HepG2 (cell line): ENCODE data around the gene SPINT3. TPM values are rescaled to one million over a fixed set of nuclear protein-coding genes. Genes with fewer than 3 reads are reported as not detected.

Experiments used
- ATAC-seq: fragments of 200-7000 bp; cut with Tn5 transposase; 3 replicates; pipeline ENCODE4 v1.9.1; 2020; ENCODE audit warnings: mild to moderate bottlenecking, moderate library complexity
- BruUV-seq: library from RNA; stranded (reverse); fragments of 400-500 nt; replicated peaks from 2 replicates; lab custom pipeline; 2021; lab: Mats Ljungman, UMichigan
- CTCF ChIA-PET: fragments of 300-600 bp; formaldehyde crosslinking; extraction: SDS; loops from one replicate; lab custom pipeline; 2021; ENCODE audit warnings: low total read pairs, inconsistent platforms, low intra/inter-chr PET ratio; lab: Yijun Ruan, JAX
- POLR2A ChIA-PET: fragments of 350-600 bp; sonication (Branson Sonifier 250); formaldehyde crosslinking; loops from one replicate; lab custom pipeline; 2020; ENCODE audit warnings: antibody characterized with exemption, inconsistent platforms; lab: Yijun Ruan, JAX
- DNase-seq: peaks from one replicate; pipeline ENCODE4 v3.0.0-alpha.2; 2015; ENCODE audit warnings: low spot score
- FAIRE-seq: peaks from 3 replicates; lab custom pipeline; 2011; peaks lifted over from hg19 to GRCh38; lab: Jason Lieb, UNC
- H2AFZ ChIP-seq: one replicate; pipeline ENCODE4 v1.6.1; 2011; ENCODE audit warnings: low read length, inconsistent platforms
- H3K27ac ChIP-seq: fragments of 300-600 bp; 3 replicates; pipeline ENCODE4 v1.8.0; 2011; ENCODE audit warnings: mixed run types, mild to moderate bottlenecking, mixed read lengths, low read length, inconsistent platforms; ENCODE audit not compliant: insufficient read depth; ENCODE audit errors: extremely low read length
- H3K27me3 ChIP-seq, 2 experiments: fragments of 200-600 bp in 1 of 2; 2 replicates in 1 of 2; 3 replicates in 1 of 2; pipeline versions ENCODE4 v1.6.0 to v1.8.0; 2011; ENCODE audit warnings: low read length in 2 of 2, mild to moderate bottlenecking in 2 of 2, moderate library complexity in 2 of 2, inconsistent platforms in 1 of 2; ENCODE audit not compliant: insufficient read depth in 2 of 2, control insufficient read depth in 1 of 2
- H3K36me3 ChIP-seq, 2 experiments: fragments of 200-600 bp in 1 of 2; replicated peaks in 1 of 2; 2 replicates in 1 of 2; 3 replicates in 1 of 2; pipeline versions ENCODE4 v1.5.1 to v1.8.0; 2011; ENCODE audit warnings: low read length in 2 of 2, inconsistent platforms in 1 of 2; ENCODE audit not compliant: insufficient read depth in 2 of 2, control insufficient read depth in 1 of 2
- H3K4me1 ChIP-seq: 2 replicates; pipeline ENCODE4 v1.5.1; 2012; ENCODE audit warnings: low read length, inconsistent platforms; ENCODE audit not compliant: insufficient read depth
- H3K4me2 ChIP-seq: 2 replicates; pipeline ENCODE4 v1.6.0; 2011; ENCODE audit warnings: low read depth, low read length, inconsistent platforms
- H3K4me3 ChIP-seq, 3 experiments: fragments of 200-600 bp in 1 of 3; sonication (generic), shearing (Covaris generic) in 1 of 3; replicated peaks in 1 of 3; 2 replicates each; pipeline ENCODE4 v1.5.1; 2011 to 2016; ENCODE audit warnings: low read length in 3 of 3, inconsistent platforms in 2 of 3, low read depth in 2 of 3, mild to moderate bottlenecking in 2 of 3, control low read depth in 1 of 3, mixed read lengths in 1 of 3; ENCODE audit not compliant: insufficient read depth in 1 of 3
- H3K79me2 ChIP-seq: one replicate; pipeline ENCODE4 v1.6.1; 2011; ENCODE audit warnings: low read length, inconsistent platforms; ENCODE audit not compliant: insufficient read depth
- H3K9ac ChIP-seq: 2 replicates; pipeline ENCODE4 v1.6.0; 2011; ENCODE audit warnings: mild to moderate bottlenecking, low read depth, low read length, inconsistent platforms; ENCODE audit not compliant: insufficient read depth
- H3K9me3 ChIP-seq: 2 replicates; pipeline ENCODE4 v1.5.1; 2012; ENCODE audit warnings: mild to moderate bottlenecking, low read length
- H4K20me1 ChIP-seq: 2 replicates; pipeline ENCODE4 v1.6.0; 2011; ENCODE audit warnings: inconsistent platforms, mild to moderate bottlenecking, low read length, moderate library complexity; ENCODE audit not compliant: insufficient read depth
- BCL6 ChIP-seq: IDR thresholded peaks from 2 replicates; pipeline ENCODE4 v1.6.1; 2016; ENCODE audit warnings: missing genetic modification reagents, missing compliant biosample characterization
- CHD2 ChIP-seq: IDR thresholded peaks from 2 replicates; pipeline ENCODE4 v1.6.1; 2011; ENCODE audit warnings: low read depth, low read length, improper control_type of control experiment
- CREB3 ChIP-seq: sonication (generic); formaldehyde crosslinking; IDR thresholded peaks from 2 replicates; pipeline ENCODE4 v1.5.0; 2020; ENCODE audit warnings: missing genetic modification reagents
- IKZF4 ChIP-seq: sonication (generic); formaldehyde crosslinking; IDR thresholded peaks from 2 replicates; pipeline ENCODE4 v1.5.1; 2020; ENCODE audit warnings: borderline replicate concordance, mild to moderate bottlenecking, low read depth, missing genetic modification reagents; ENCODE audit errors: not compliant biosample characterization
- ISX ChIP-seq: sonication (generic); formaldehyde crosslinking; conservative IDR thresholded peaks from 2 replicates; pipeline ENCODE4 v1.5.0; 2020; ENCODE audit warnings: missing genetic modification reagents
- NONO ChIP-seq, 2 experiments: fragments of 450-650 bp in 1 of 2; sonication (generic) in 1 of 2; formaldehyde crosslinking in 1 of 2; IDR thresholded peaks in 1 of 2; conservative IDR thresholded peaks in 1 of 2; 2 replicates each; pipeline versions ENCODE4 v1.6.1 to v1.8.0; 2017 to 2022; ENCODE audit warnings: mild to moderate bottlenecking in 1 of 2, missing genetic modification reagents in 1 of 2, moderate library complexity in 1 of 2
- PAWR ChIP-seq: sonication (generic); formaldehyde crosslinking; IDR thresholded peaks from 2 replicates; pipeline ENCODE4 v1.4.0; 2020; ENCODE audit warnings: missing genetic modification reagents, mild to moderate bottlenecking, borderline replicate concordance
- ZNF138 ChIP-seq: sonication (generic); formaldehyde crosslinking; IDR thresholded peaks from 2 replicates; pipeline ENCODE4 v1.5.0; 2020; ENCODE audit warnings: mild to moderate bottlenecking, low read depth, missing genetic modification reagents
- ZNF350 ChIP-seq: sonication (generic); formaldehyde crosslinking; IDR thresholded peaks from 2 replicates; pipeline ENCODE4 v1.4.0; 2020; ENCODE audit warnings: mild to moderate bottlenecking, low read depth, missing genetic modification reagents, borderline replicate concordance
- ZNF552 ChIP-seq: sonication (generic); formaldehyde crosslinking; IDR thresholded peaks from 2 replicates; pipeline ENCODE4 v1.9.0; 2022; ENCODE audit warnings: missing genetic modification reagents, mild to moderate bottlenecking, borderline replicate concordance
- ZNF672 ChIP-seq: sonication (generic); formaldehyde crosslinking; IDR thresholded peaks from 2 replicates; pipeline ENCODE4 v1.8.1; 2022; ENCODE audit warnings: missing genetic modification reagents
- ZNF773 ChIP-seq: sonication (generic); formaldehyde crosslinking; IDR thresholded peaks from 2 replicates; pipeline ENCODE4 v1.4.0; 2020; ENCODE audit warnings: missing genetic modification reagents, borderline replicate concordance
- ZNF780A ChIP-seq: sonication (generic); formaldehyde crosslinking; IDR thresholded peaks from 2 replicates; pipeline ENCODE4 v1.8.0; 2022; ENCODE audit warnings: mild to moderate bottlenecking, missing genetic modification reagents, moderate library complexity
- ZSCAN31 ChIP-seq: sonication (generic); formaldehyde crosslinking; IDR thresholded peaks from 2 replicates; pipeline ENCODE4 v1.5.0; 2020; ENCODE audit warnings: low read depth, mild to moderate bottlenecking, missing genetic modification reagents
- WGBS: methylation state at CpG from one replicate; pipeline ENCODE4 v1.1.6; 2017; ENCODE audit warnings: low lambda C conversion rate; 5-methylcytosine and 5-hydroxymethylcytosine counted together
- in situ Hi-C: cut with HindIII; loops from 2 replicates; pipeline ENCODE4 v1.10.0; 2017; ENCODE audit warnings: low pct_unique_long_range_greater_than_20kb; ENCODE audit not compliant: extremely low pct_ligation_motif_present
- intact Hi-C: fragments of 100-400 bp; cut with micrococcal nuclease; formaldehyde crosslinking; loops from one replicate; pipeline ENCODE4 v1.10.0; 2022; ENCODE audit not compliant: unreplicated experiment
- polyA plus RNA-seq, 8 experiments: library from polyadenylated mRNA; depleted of rRNA in 3 of 8; stranded (reverse) in 7 of 8; unstranded in 1 of 8; fragments of >200 nt; fragmentation: Illumina TruSeq in 4 of 8; extraction: Trizol in 4 of 8; gene quantifications; 2 replicates each; pipeline versions ENCODE4 v1.2.1 to v1.2.3, GENCODE V29; 2011 to 2016; ENCODE audit warnings: low read depth in 4 of 8, missing spikeins in 1 of 8, mixed read lengths in 1 of 8; ENCODE audit not compliant: insufficient read depth in 1 of 8
- total RNA-seq, 5 experiments: library from RNA; depleted of rRNA; stranded (reverse); fragments of >200 nt; fragmentation: Illumina TruSeq; extraction: Trizol; gene quantifications; 2 replicates each; pipeline ENCODE4 v1.2.3, GENCODE V29; 2016; ENCODE audit warnings: low read depth in 1 of 5
- TF ChIP-seq, protein P1 (sequence below): sonication (generic); formaldehyde crosslinking; IDR thresholded peaks from 2 replicates; pipeline ENCODE4 v1.8.1; 2022; ENCODE audit warnings: mild to moderate bottlenecking, missing genetic modification reagents
- TF ChIP-seq, protein P2 (sequence below): IDR thresholded peaks from 2 replicates; pipeline ENCODE4 v1.6.1; 2016; ENCODE audit warnings: control low read depth

SPINT3 gene
- total and polyA plus RNA-seq, 2 of the 13 experiments (the other 11 are each of a cell fraction or from before 2014, with no cell fraction given): not detected

GRCh38 chr20:45539382-45539781, 24.0 kb upstream of the SPINT3 start, which contains the start of gene WFDC6:
Gene WFDC6 (minus strand): TSS chr20:45539482. CDS start chr20:45539407, 75 bp downstream.
- WGBS: 21% methylated on average over 2 of the region's 2 CpGs
- H4K20me1 ChIP-seq: no peaks in the 10 kb centered on the region
- DNase-seq (no peak), ATAC-seq (no peak)
- H3K9me3 ChIP-seq: no peaks in the 10 kb centered on the region
- no peaks in the 10 kb centered on the region for H3K36me3 ChIP-seq
- in situ Hi-C loops: no loop called here
- no peak within 1 kb of the TSS for H3K4me2 ChIP-seq
- TF ChIP-seq ZNF773 (CRISPR knock-in tag) (no peak), ISX (CRISPR knock-in tag) (no peak), CREB3 (CRISPR knock-in tag) (no peak), ZNF672 (CRISPR knock-in tag) (no peak), CHD2 (no peak), BCL6 (CRISPR knock-in tag) (no peak), ZNF780A (CRISPR knock-in tag) (no peak), ZNF350 (CRISPR knock-in tag) (no peak), ZNF138 (CRISPR knock-in tag) (no peak), ZNF552 (no peak), ZSCAN31 (CRISPR knock-in tag) (no peak), IKZF4 (CRISPR knock-in tag) (no peak), PAWR (no peak), NONO (IDR thresholded peaks at IDR 0.05) (no peak), NONO (CRISPR knock-in tag; conservative IDR thresholded peaks at IDR 0.05) (no peak)
- TF ChIP-seq, protein P1, sequence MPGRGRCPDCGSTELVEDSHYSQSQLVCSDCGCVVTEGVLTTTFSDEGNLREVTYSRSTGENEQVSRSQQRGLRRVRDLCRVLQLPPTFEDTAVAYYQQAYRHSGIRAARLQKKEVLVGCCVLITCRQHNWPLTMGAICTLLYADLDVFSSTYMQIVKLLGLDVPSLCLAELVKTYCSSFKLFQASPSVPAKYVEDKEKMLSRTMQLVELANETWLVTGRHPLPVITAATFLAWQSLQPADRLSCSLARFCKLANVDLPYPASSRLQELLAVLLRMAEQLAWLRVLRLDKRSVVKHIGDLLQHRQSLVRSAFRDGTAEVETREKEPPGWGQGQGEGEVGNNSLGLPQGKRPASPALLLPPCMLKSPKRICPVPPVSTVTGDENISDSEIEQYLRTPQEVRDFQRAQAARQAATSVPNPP (CRISPR knock-in tag): no peak
- TF ChIP-seq, protein P2, sequence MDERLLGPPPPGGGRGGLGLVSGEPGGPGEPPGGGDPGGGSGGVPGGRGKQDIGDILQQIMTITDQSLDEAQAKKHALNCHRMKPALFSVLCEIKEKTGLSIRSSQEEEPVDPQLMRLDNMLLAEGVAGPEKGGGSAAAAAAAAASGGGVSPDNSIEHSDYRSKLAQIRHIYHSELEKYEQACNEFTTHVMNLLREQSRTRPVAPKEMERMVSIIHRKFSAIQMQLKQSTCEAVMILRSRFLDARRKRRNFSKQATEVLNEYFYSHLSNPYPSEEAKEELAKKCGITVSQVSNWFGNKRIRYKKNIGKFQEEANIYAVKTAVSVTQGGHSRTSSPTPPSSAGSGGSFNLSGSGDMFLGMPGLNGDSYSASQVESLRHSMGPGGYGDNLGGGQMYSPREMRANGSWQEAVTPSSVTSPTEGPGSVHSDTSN (CRISPR knock-in tag): no peak
- TF ChIP-seq, all 625 proteins: peak for 0
- Histone ChIP-seq H3K27me3 (peaks cover 0 to 13% of the 10 kb centered on the region in 2 experiments; a peak in 4 of 5 replicates), H3K4me1 (no peaks in the 10 kb centered on the region), H3K27ac (no peak within 1 kb of the TSS), H2AFZ (no peak within 1 kb of the TSS), H3K4me3 (no peak within 1 kb of the TSS), H3K79me2 (no peaks in the 10 kb centered on the region), H3K9ac (no peak within 1 kb of the TSS)
- no peak for FAIRE-seq
- CTCF ChIA-PET: no interaction called here
- intact Hi-C loops: no loop called here
- POLR2A ChIA-PET: no interaction called here
- no TSS peak for BruUV-seq
